HEK293 (cell line): ENCODE data around the gene CXCL14.

Experiments
- CTCF ChIA-PET: fragments of 350-600 bp; formaldehyde crosslinking; extraction: SDS; loops from one replicate; lab custom pipeline; 2021; ENCODE audit warnings: antibody characterized with exemption; lab: Yijun Ruan, JAX
- POLR2A ChIA-PET: fragments of 300-600 bp; formaldehyde crosslinking; extraction: SDS; loops from one replicate; lab custom pipeline; 2020; ENCODE audit warnings: antibody characterized with exemption, inconsistent platforms; lab: Yijun Ruan, JAX
- H3K27ac ChIP-seq: fragments of 200-500 bp; sonication (Bioruptor generic); 2 replicates; pipeline ENCODE4 v1.5.1; 2014; ENCODE audit warnings: low read depth, low read length, control low read depth, inconsistent platforms; ENCODE audit errors: extremely low read depth
- H3K36me3 ChIP-seq, 2 experiments: fragments of 200-500 bp in 1 of 2; sonication (Bioruptor generic) in 1 of 2; 1 replicate in 1 of 2; 2 replicates in 1 of 2; pipeline ENCODE4 v1.5.1; 2014 to 2017; ENCODE audit warnings: inconsistent platforms in 2 of 2, low read length in 2 of 2; ENCODE audit not compliant: control insufficient read depth in 2 of 2, insufficient read depth in 1 of 2
- H3K4me1 ChIP-seq: fragments of 200-500 bp; sonication (Bioruptor generic); 2 replicates; pipeline ENCODE4 v1.5.1; 2014; ENCODE audit warnings: mild to moderate bottlenecking, low read length, inconsistent platforms; ENCODE audit not compliant: control insufficient read depth, insufficient read depth
- H3K4me3 ChIP-seq: 2 replicates; pipeline ENCODE4 v1.5.1; 2011; ENCODE audit warnings: low read depth, mild to moderate bottlenecking, control low read depth, low read length, moderate library complexity
- H3K9me3 ChIP-seq: fragments of 200-500 bp; sonication (Bioruptor generic); 2 replicates; pipeline ENCODE4 v1.5.1; 2014; ENCODE audit warnings: low read depth, low read length, inconsistent platforms; ENCODE audit not compliant: control insufficient read depth, insufficient read depth
- EGR2 ChIP-seq: fragments of 450-650 bp; formaldehyde crosslinking; IDR thresholded peaks from 2 replicates; pipeline ENCODE4 v1.5.1; 2016; ENCODE audit warnings: low read depth, missing biosample characterization, missing genetic modification characterization
- GLI2 ChIP-seq: fragments of 450-650 bp; formaldehyde crosslinking; IDR thresholded peaks from 2 replicates; pipeline ENCODE4; 2017; ENCODE audit warnings: missing biosample characterization, missing genetic modification characterization, low read depth, borderline replicate concordance
- GLIS1 ChIP-seq: fragments of 450-650 bp; formaldehyde crosslinking; IDR thresholded peaks from 2 replicates; pipeline ENCODE4 v1.5.1; 2016; ENCODE audit warnings: missing biosample characterization, missing genetic modification characterization
- HOXC10 ChIP-seq: sonication (generic); formaldehyde crosslinking; IDR thresholded peaks from 2 replicates; pipeline ENCODE4 v1.8.1; 2023; ENCODE audit warnings: mild to moderate bottlenecking, missing genetic modification reagents
- ZFHX2 ChIP-seq: fragments of 450-650 bp; formaldehyde crosslinking; conservative IDR thresholded peaks from 2 replicates; pipeline ENCODE4 v1.5.1; 2016; ENCODE audit warnings: missing biosample characterization, missing genetic modification characterization
- ZFP37 ChIP-seq: fragments of 450-650 bp; formaldehyde crosslinking; IDR thresholded peaks from 2 replicates; pipeline ENCODE4 v1.5.1; 2016; ENCODE audit warnings: missing biosample characterization, missing genetic modification characterization
- ZNF280D ChIP-seq: fragments of 450-650 bp; formaldehyde crosslinking; IDR thresholded peaks from 2 replicates; pipeline ENCODE4 v1.5.1; 2016; ENCODE audit warnings: missing biosample characterization, missing genetic modification characterization
- ZNF311 ChIP-seq: fragments of 450-650 bp; formaldehyde crosslinking; IDR thresholded peaks from 2 replicates; pipeline ENCODE4 v1.5.1; 2017; ENCODE audit warnings: missing biosample characterization, missing genetic modification characterization, borderline replicate concordance
- ZNF354C ChIP-seq: fragments of 450-650 bp; formaldehyde crosslinking; IDR thresholded peaks from 2 replicates; pipeline ENCODE4 v1.5.1; 2016; ENCODE audit warnings: missing biosample characterization, missing genetic modification characterization, low read depth, borderline replicate concordance
- ZNF416 ChIP-seq: fragments of 450-650 bp; formaldehyde crosslinking; IDR thresholded peaks from 2 replicates; pipeline ENCODE4 v1.5.1; 2016; ENCODE audit warnings: missing biosample characterization, missing genetic modification characterization
- ZNF433 ChIP-seq: fragments of 450-650 bp; formaldehyde crosslinking; IDR thresholded peaks from 2 replicates; pipeline ENCODE4 v1.5.1; 2016; ENCODE audit warnings: missing biosample characterization, missing genetic modification characterization, low read depth
- ZNF529 ChIP-seq: fragments of 450-650 bp; formaldehyde crosslinking; IDR thresholded peaks from 2 replicates; pipeline ENCODE4 v1.5.1; 2017; ENCODE audit warnings: missing genetic modification characterization, missing biosample characterization; ENCODE audit not compliant: insufficient replicate concordance
- ZNF624 ChIP-seq: fragments of 450-650 bp; formaldehyde crosslinking; IDR thresholded peaks from 2 replicates; pipeline ENCODE4 v1.5.1; 2017; ENCODE audit warnings: missing biosample characterization, missing genetic modification characterization
- ZNF654 ChIP-seq: fragments of 450-650 bp; formaldehyde crosslinking; IDR thresholded peaks from 2 replicates; pipeline ENCODE4 v1.5.1; 2016; ENCODE audit warnings: low read depth, missing biosample characterization, missing genetic modification characterization
- ZNF747 ChIP-seq: fragments of 450-650 bp; formaldehyde crosslinking; IDR thresholded peaks from 2 replicates; pipeline ENCODE4 v1.5.1; 2016; ENCODE audit warnings: missing biosample characterization, missing genetic modification characterization
- ZNF76 ChIP-seq: fragments of 450-650 bp; formaldehyde crosslinking; IDR thresholded peaks from 2 replicates; pipeline ENCODE4; 2016; ENCODE audit warnings: low read depth, missing biosample characterization, missing genetic modification characterization, borderline replicate concordance
- TF ChIP-seq, protein P1 (sequence below): fragments of 450-650 bp; formaldehyde crosslinking; IDR thresholded peaks from 2 replicates; pipeline ENCODE4 v1.5.1; 2016; ENCODE audit warnings: missing biosample characterization, missing genetic modification characterization
- TF ChIP-seq, protein P2 (sequence below): fragments of 450-650 bp; formaldehyde crosslinking; IDR thresholded peaks from 2 replicates; pipeline ENCODE4 v1.5.1; 2016; ENCODE audit warnings: missing biosample characterization, missing genetic modification characterization, low read depth

Gene CXCL14

DNA sequence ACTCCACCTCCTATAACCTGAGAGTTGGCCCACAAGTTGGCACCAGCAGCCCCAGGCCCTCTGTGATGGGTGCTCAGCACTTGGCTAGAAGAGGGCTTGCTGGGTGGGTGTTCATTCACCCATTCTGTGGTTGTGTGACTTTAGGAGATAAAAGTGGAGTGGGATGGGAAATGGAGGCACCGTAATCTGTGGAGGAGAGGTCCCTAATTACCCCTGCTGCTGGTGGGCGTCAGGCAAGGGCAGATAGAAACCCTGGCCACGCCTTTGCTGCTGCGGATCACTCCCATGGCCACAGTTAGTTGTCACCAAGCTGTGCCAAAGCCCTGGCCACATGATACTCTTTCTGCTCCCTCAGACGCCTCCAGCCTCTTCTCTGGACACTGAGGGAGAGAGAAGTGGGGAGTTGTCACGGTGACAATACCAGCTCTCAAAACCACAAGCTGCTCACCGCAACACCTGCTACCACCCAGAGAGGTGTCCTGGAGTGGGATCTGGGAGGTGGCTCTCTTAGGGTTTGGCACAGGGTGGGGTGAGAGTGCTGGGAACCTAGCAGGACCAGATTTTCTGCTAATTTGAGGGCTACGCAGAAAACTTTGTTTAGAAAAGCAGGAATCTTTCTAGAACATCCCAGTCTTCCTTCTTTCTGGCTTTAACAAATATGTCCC lies 31.1 kb downstream of the CXCL14 start:
- H3K27ac ChIP-seq = no peak overlapping the region
- H3K4me1 ChIP-seq = no peaks in the 10 kb centered on the region
- ChIA-PET POLR2A (no interaction called here), CTCF (interaction anchor here (1.0 to 13.3 kb wide), 3 partner anchors 18 to 87 kb away, joined by 5 to 853 read pairs (median 287); no protein-coding TSS in a partner anchor)
- no peaks in the 10 kb centered on the region for H3K9me3 ChIP-seq
- no peaks in the 10 kb centered on the region for H3K36me3 ChIP-seq
- no peak overlapping the region for H3K4me3 ChIP-seq
- TF ChIP-seq ZFHX2 (tag by site-specific recombination) (peak; percentile 95), GLIS1 (peak; percentile 67), ZNF354C (tag by site-specific recombination) (no peak), EGR2 (tag by site-specific recombination) (peak; percentile 97), ZNF311 (no peak)

DNA sequence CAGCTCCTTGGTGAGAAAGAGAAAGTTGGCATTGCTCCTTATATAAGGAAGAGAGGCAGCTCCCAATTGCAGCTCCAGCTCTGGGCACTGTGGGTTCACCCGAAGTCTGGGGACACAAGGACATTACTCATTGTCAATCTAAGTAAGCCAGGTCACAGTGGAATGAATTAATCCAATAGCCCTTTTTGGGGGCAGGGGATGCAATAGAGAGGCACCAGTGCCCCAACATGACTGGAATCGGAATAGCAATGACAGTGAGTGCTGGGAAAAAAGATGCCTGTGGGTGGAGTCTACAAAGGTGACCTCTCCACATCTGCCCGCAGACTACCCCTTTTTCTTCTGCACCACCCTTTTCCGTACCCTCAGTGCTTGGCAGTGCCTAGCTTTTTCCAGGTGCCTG lies 31.9 kb downstream of the CXCL14 start:
- no peaks in the 10 kb centered on the region for H3K4me1 ChIP-seq
- H3K36me3 ChIP-seq = no peaks in the 10 kb centered on the region
- no peak for TF ChIP-seq GLI2
- no peak for TF ChIP-seq ZNF747
- TF ChIP-seq, protein P1, sequence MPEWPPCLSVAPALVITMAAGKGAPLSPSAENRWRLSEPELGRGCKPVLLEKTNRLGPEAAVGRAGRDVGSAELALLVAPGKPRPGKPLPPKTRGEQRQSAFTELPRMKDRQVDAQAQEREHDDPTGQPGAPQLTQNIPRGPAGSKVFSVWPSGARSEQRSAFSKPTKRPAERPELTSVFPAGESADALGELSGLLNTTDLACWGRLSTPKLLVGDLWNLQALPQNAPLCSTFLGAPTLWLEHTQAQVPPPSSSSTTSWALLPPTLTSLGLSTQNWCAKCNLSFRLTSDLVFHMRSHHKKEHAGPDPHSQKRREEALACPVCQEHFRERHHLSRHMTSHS (tag by site-specific recombination) = no peak
- TF ChIP-seq, protein P2, sequence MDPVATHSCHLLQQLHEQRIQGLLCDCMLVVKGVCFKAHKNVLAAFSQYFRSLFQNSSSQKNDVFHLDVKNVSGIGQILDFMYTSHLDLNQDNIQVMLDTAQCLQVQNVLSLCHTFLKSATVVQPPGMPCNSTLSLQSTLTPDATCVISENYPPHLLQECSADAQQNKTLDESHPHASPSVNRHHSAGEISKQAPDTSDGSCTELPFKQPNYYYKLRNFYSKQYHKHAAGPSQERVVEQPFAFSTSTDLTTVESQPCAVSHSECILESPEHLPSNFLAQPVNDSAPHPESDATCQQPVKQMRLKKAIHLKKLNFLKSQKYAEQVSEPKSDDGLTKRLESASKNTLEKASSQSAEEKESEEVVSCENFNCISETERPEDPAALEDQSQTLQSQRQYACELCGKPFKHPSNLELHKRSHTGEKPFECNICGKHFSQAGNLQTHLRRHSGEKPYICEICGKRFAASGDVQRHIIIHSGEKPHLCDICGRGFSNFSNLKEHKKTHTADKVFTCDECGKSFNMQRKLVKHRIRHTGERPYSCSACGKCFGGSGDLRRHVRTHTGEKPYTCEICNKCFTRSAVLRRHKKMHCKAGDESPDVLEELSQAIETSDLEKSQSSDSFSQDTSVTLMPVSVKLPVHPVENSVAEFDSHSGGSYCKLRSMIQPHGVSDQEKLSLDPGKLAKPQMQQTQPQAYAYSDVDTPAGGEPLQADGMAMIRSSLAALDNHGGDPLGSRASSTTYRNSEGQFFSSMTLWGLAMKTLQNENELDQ (tag by site-specific recombination) = no peak
- TF ChIP-seq ZNF76 = no peak
- no peak for TF ChIP-seq ZFP37
- TF ChIP-seq ZNF654 (tag by site-specific recombination) = no peak
- no peak for TF ChIP-seq ZNF624 (tag by site-specific recombination)
- TF ChIP-seq, all 188 proteins: peak for 0
- CTCF ChIA-PET = interaction anchor here (12.3 to 13.3 kb wide), 2 partner anchors 19 to 86 kb away, joined by 287 to 853 read pairs; no protein-coding TSS in a partner anchor
- Histone ChIP-seq H3K9me3 (no peaks in the 10 kb centered on the region), H3K4me3 (no peak overlapping the region), H3K27ac (no peak overlapping the region)
- POLR2A ChIA-PET = interaction anchor here (0.6 kb wide), 1 partner anchor 913 kb away, joined by 3 read pairs; no protein-coding TSS in a partner anchor

DNA sequence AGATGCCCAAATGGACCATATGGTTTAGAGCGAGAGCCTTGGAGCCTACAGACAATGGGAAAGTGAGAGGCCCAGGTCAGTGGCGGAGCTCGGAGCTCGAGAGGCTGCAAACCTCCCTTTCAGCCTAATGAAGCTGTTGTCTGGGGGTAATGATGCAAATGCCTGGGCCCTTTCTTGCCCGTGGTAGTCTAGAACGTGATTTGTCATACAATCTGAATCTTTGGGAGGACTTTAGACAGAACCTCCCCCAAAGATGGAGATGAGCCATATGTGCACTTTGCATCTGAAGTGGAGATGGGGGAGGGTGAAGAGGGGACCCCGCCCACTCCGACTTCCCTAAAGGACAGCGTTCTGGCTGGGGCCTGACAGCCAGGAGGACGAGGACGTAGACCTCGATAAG lies 32.7 kb downstream of the CXCL14 start:
- CTCF ChIA-PET = interaction anchor here (12.3 kb wide), 1 partner anchor 85 kb away, joined by 853 read pairs; no protein-coding TSS in a partner anchor
- Histone ChIP-seq H3K4me3 (no peak overlapping the region), H3K9me3 (no peaks in the 10 kb centered on the region)

More for the DNA sequence above, 32.7 kb downstream of the CXCL14 start:
- TF ChIP-seq ZNF529 (tag by site-specific recombination) (no peak), HOXC10 (CRISPR knock-in tag) (no peak), ZNF280D (tag by site-specific recombination) (no peak), EGR2 (tag by site-specific recombination) (peak; percentile 28; the same call in 1 of the 2 replicates), ZNF416 (no peak), ZNF433 (tag by site-specific recombination) (no peak)
- Histone ChIP-seq H3K27ac (no peak overlapping the region), H3K36me3 (no peaks in the 10 kb centered on the region), H3K4me1 (no peaks in the 10 kb centered on the region)
- POLR2A ChIA-PET = no interaction called here
